Fibroblast of mammary gland (primary cell): ENCODE data around the gene CACFD1.
A peak's percentile ranks its signal among the peaks of the same experiment; 100 is the strongest.

Experiments
- DNase-seq: peaks from one replicate; pipeline ENCODE4 v3.0.0-alpha.2; 2010; ENCODE audit warnings: low read depth
- H3K4me3 ChIP-seq: 2 replicates; pipeline ENCODE4 v1.5.1; 2011; ENCODE audit warnings: low read depth, mild to moderate bottlenecking, low read length, moderate library complexity; ENCODE audit not compliant: control insufficient read depth
- CTCF ChIP-seq: conservative IDR thresholded peaks from 2 replicates; pipeline ENCODE4 v1.5.1; 2011; ENCODE audit warnings: low read depth, low read length, inconsistent platforms; ENCODE audit not compliant: control insufficient read depth, insufficient read depth

The CACFD1 gene

DNA sequence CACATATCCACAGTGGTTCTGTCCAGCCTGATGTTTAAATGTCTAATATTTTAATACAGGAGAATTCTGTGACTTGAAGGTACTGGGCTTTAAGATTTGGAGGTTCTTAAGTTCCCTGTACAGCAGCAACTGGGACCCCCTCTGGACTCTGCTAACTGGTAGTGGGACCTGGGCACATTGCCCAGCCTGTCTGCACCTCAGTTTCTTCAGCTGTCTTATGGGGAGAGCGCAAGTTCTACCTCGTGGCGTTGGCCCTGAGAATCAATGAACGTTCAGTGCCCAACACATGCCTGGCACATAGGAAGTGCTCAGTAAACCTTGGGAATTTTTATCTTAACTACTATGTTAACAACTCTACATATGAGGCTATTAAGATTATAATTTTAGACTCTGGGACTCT is 17.7 kb downstream of the CACFD1 start:
- no peak overlapping the region for H3K4me3 ChIP-seq
- TF ChIP-seq CTCF: no peak
- no peak for DNase-seq

GRCh38 chr9:133477992-133478850 is 18.4 kb downstream of the CACFD1 start:
- DNase-seq: peak; percentile 18
- H3K4me3 ChIP-seq: peak overlapping the region; percentile 65
- TF ChIP-seq CTCF: no peak

DNA sequence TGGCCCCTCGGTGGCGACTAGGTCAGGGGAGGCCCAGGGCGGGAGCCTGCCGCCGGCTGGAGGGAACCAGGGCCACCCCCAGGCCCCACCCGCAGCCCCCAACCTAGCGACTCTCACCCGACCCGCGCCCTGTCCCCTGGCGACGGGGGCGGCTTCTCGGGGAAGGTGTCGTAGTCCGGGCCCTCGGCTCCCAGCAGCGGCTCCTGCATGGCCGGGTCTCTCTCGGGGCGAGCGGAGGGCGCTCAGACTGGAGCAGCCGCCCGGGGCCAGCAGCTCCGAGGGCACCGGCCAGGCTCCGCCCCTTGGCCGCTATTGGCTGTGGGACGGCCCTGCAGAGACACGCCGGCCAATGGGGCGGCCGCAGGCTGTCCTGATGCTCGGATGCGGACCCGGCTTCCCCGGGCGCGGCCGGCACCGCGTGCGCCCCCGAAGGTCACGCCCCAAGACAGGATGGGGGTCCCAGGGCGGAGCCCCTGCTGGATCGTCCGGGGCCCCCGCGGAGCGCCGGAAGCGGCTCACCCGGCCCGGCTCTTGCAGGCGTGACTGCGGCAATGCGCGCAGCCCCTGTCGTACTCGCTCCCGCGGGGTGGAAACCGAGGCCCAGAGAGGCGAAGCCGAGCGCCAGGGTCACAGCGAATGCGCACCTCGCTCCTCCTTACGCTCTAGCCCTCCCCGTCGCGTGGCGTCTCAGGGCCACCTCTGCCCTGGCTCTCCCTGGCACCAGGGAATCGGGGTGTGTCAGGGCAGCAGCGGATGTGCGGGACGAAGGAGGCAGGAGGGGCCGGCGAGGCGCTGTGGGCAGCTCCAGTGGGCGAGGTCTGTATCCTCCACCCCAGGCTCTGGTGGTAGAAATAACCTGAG is 19.3 kb downstream of the CACFD1 start, which contains the start of gene SLC2A6:
SLC2A6 (minus strand) TSS at position 249 of the 861 bp plus-strand sequence; CDS start at position 209, 40 bp downstream.
- peak within 1 kb of the TSS; percentile 65 for H3K4me3 ChIP-seq
- TF ChIP-seq CTCF: no peak
- DNase-seq: peak; percentile 66

DNA sequence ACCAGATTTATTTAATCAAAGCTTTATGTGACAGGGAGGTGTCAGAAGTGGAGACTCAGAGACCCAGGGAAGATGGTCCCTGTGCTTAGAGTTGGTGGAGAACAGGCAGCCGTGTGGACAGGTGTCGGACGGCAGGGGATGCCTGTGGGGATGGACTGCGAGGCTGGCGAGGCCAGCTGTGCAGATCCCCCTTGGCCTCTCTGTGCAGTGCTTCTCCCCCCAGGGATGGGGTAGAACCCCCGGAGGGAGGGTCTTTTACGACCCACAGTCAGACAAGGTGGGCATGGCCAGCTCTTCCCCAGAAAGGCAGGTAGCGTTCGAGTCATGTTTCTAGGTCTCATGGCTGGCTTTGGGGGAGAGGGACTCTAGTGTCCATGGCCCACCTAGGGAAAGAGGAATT is 23.8 kb downstream of the CACFD1 start:
- DNase-seq: no peak
- TF ChIP-seq CTCF: no peak
- H3K4me3 ChIP-seq: no peak overlapping the region

DNA sequence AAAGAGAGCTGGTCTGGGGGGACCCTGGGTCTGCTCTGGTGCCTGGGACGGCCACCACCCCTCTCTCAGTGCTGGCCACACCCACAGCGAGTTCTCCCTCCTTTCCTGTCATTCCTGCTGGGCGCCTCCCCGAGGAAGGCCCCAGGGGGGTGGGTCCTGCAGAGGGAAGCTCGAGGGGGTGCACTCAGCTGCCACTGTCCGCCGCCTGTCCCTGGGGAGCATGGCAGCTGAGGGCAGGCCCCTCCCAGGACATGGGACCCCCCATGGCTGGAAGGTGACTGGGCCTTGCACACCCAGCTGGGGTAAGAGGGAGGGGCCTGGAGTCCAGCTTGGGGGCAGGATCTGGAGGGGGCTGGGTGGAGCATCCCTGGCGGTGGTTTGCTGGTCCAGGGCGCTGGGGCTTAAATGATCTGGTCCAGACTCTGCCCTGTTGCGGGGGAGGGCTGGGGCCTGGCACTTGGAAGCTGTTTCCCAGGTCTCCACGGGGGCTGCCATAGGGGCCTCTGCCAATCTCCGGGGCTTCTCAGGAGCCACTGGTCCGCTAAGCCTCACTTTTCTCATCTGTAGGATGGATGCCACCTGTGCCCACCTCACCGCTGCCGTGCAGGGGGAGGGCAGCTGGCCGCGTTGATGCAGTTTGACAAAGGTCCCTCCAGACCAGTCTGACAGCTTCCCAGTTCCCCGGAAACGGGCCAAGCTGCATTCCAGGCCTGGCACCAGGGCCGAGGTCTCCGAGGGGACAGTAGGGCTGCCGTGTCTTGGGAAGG is 25.1 kb downstream of the CACFD1 start:
- DNase-seq: no peak
- TF ChIP-seq CTCF: no peak
- no peak overlapping the region for H3K4me3 ChIP-seq

DNA sequence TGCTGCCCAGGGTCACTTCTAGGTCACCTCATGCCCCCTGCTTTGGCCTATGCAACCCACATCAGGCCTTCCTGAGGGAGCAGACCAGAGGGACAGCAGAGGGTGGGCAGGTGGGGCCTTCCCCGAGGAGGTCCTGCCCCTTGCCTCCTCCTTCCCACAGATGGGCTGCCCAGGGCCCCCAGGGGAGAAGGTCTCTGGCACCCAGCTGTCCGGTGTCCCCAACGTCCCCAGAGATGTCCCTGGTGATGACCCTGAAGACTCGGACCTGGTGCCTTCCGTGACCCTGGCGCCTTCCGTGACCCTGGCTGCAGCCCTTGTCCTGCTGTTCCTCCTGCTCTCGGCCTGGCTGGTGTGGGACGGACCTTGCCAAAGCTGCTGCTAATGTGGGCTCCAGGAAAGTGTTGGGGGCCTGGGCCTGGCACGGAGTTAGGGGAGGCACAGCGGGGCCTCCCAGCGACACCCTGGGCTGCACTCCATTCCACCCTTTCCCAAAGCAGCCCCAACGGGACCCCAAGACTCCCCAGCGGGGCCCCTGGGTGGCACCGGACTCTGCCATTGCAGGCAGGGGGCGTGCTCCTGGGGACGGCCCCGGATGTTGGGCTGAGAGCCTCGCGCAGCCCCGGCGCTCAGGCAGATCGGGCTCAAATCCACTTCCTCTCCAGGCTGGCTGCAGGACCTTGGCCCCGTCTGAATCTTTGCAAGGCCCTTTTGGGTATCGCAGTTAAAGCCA is 25.9 kb downstream of the CACFD1 start:
- no peak overlapping the region for H3K4me3 ChIP-seq
- no peak for TF ChIP-seq CTCF
- DNase-seq: no peak
